CD8-positive, alpha-beta memory T cell (primary cell): ENCODE data around the gene DDI2. TPM values are rescaled to one million over a fixed set of nuclear protein-coding genes. Genes with fewer than 3 reads are reported as not detected.
A peak's percentile ranks its signal among the peaks of the same experiment; 100 is the strongest.
"Not testable (repeated sequence)": the region's sequence is repeated elsewhere in the genome, so short reads cannot be mapped to it uniquely, and the experiment has no call there.

Experiments
- CTCF ChIA-PET: fragments of 350-600 bp; sonication (Branson Sonifier 250); formaldehyde crosslinking; loops from one replicate; lab custom pipeline; 2021; ENCODE audit warnings: antibody characterized with exemption; lab: Charles Lee
- POLR2A ChIA-PET: fragments of 350-600 bp; sonication (Branson Sonifier 250); formaldehyde crosslinking; loops from one replicate; lab custom pipeline; 2021; ENCODE audit warnings: antibody characterized with exemption; lab: Charles Lee
- DNase-seq, 5 donors: peaks; one replicate each; pipeline versions ENCODE4 v3.0.0 to v3.0.0-alpha.2; 2020 to 2022; ENCODE audit warnings: mixed read lengths in 1 of 5
- H3K27ac ChIP-seq: one replicate; pipeline ENCODE4 v1.7.0; 2013; ENCODE audit warnings: low read depth, mild to moderate bottlenecking, low read length, moderate library complexity
- H3K27me3 ChIP-seq: 2 replicates; pipeline ENCODE4 v1.7.0; 2013; ENCODE audit warnings: low read length, mild to moderate bottlenecking; ENCODE audit not compliant: insufficient read depth, poor library complexity, severe bottlenecking
- H3K36me3 ChIP-seq: 2 replicates; pipeline ENCODE4 v1.7.0; 2013; ENCODE audit warnings: mild to moderate bottlenecking, low read length, moderate library complexity; ENCODE audit not compliant: insufficient read depth
- H3K4me1 ChIP-seq: 2 replicates; pipeline ENCODE4 v1.7.0; 2013; ENCODE audit warnings: mild to moderate bottlenecking, low read length, moderate library complexity; ENCODE audit not compliant: insufficient read depth
- H3K4me3 ChIP-seq: 2 replicates; pipeline ENCODE4 v1.7.0; 2013; ENCODE audit warnings: mild to moderate bottlenecking, low read length
- H3K9me3 ChIP-seq: 2 replicates; pipeline ENCODE4 v1.7.0; 2013; ENCODE audit warnings: mild to moderate bottlenecking, low read length
- H3K27ac Mint-ChIP-seq, 8 donors: one replicate each; pipeline ENCODE4 v1.8.0; 2020 to 2021; ENCODE audit warnings: mixed read lengths in 8 of 8, mild to moderate bottlenecking in 6 of 8, inconsistent platforms in 3 of 8, moderate library complexity in 3 of 8
- H3K27me3 Mint-ChIP-seq, 2 donors: one replicate each; pipeline ENCODE4 v1.8.0; 2020 to 2021; ENCODE audit warnings: mixed read lengths in 2 of 2, mild to moderate bottlenecking in 1 of 2, moderate library complexity in 1 of 2
- H3K36me3 Mint-ChIP-seq, 3 donors: one replicate each; pipeline ENCODE4 v1.8.0; 2020 to 2021; ENCODE audit warnings: mixed read lengths in 3 of 3, inconsistent platforms in 1 of 3, mild to moderate bottlenecking in 1 of 3
- H3K4me1 Mint-ChIP-seq, 3 donors: one replicate each; pipeline ENCODE4 v1.8.0; 2020 to 2021; ENCODE audit warnings: mixed read lengths in 3 of 3, inconsistent platforms in 1 of 3, mild to moderate bottlenecking in 1 of 3
- H3K4me3 Mint-ChIP-seq, 7 donors: one replicate each; pipeline ENCODE4 v1.8.0; 2020 to 2021; ENCODE audit warnings: mixed read lengths in 7 of 7, mild to moderate bottlenecking in 6 of 7, moderate library complexity in 4 of 7, inconsistent platforms in 2 of 7
- H3K9me3 Mint-ChIP-seq, 5 donors: one replicate each; pipeline ENCODE4 v1.8.0; 2020 to 2022; ENCODE audit warnings: mixed read lengths in 5 of 5, mild to moderate bottlenecking in 3 of 5, moderate library complexity in 2 of 5, inconsistent platforms in 1 of 5
- polyA plus RNA-seq: library from polyadenylated mRNA; unstranded; fragments of 300-500 nt; fragmentation: Illumina TruSeq; gene quantifications from one replicate; pipeline ENCODE4 v1.2.3, GENCODE V29; 2021
- total RNA-seq, 2 experiments: library from RNA; stranded (reverse); gene quantifications; one replicate each; pipeline ENCODE4 v1.2.3, GENCODE V29; 2021

DDI2 gene
- total and polyA plus RNA-seq, 3 experiments from 2014 or later, result 6.1 to 50.4 (median 47.8) TPM

- POLR2A ChIA-PET, result interaction anchor here (0.6 to 0.9 kb wide), 2 partner anchors 16 to 92 kb away, joined by 3 to 5 read pairs; no protein-coding TSS in a partner anchor
- CTCF ChIA-PET, result interaction anchor here (1.3 to 4.4 kb wide), 3 partner anchors 13 to 145 kb away, joined by 3 to 23 read pairs (median 9); partner anchors contain the start of gene TMEM82
- no peak overlapping the region for H3K4me3 Mint-ChIP-seq
Observed at GRCh38 chr1:15595809-15596617, 21.2 kb upstream of the DDI2 start.

DNA sequence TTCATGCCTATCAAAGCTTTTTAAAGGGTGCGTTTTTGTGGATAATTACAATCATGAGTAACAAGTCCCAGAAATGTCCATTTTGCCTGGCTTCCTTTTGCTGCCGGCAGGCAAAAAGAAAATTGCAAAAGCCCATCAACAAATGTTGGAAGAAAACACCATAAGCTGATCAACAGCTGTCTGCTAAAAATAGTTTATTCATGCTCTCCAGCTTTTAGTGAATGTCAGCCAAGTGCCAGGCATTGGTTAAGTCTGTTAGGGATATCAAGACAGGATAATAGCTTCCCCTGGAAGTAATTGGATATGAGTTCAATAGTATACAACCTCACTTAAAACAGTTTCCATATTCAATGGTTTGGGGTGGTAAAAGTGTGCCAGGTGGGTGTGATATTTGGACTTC lies 18.8 kb upstream of the DDI2 start:
- CTCF ChIA-PET, result interaction anchor here (1.4 kb wide), 1 partner anchor 143 kb away, joined by 4 read pairs; no protein-coding TSS in a partner anchor
- peaks cover 4% of the 10 kb centered on the region for H3K4me1 ChIP-seq
- no peaks in the 10 kb centered on the region for H3K9me3 Mint-ChIP-seq

More at GRCh38 chr1:15595809-15596617, 21.2 kb upstream of the DDI2 start:
- Mint-ChIP-seq H3K9me3 (no peaks in the 10 kb centered on the region), H3K36me3 (no peaks in the 10 kb centered on the region), H3K4me1 (peaks cover 0 to 3% (median 0%) of the 10 kb centered on the region in 3 donors), H3K27ac (no peak overlapping the region), H3K27me3 (peaks cover 0 to 8% of the 10 kb centered on the region in 2 donors)
- H3K27ac ChIP-seq, result no peak overlapping the region
- H3K4me1 ChIP-seq, result no peaks in the 10 kb centered on the region
- DNase-seq, result no peak
- no peak overlapping the region for H3K4me3 ChIP-seq
- peaks cover 5% of the 10 kb centered on the region for H3K27me3 ChIP-seq
- H3K9me3 ChIP-seq, result no peaks in the 10 kb centered on the region
- no peaks in the 10 kb centered on the region for H3K36me3 ChIP-seq

GRCh38 chr1:15603050-15603965 lies 13.9 kb upstream of the DDI2 start:
- Histone ChIP-seq H3K4me3 (peak overlapping the region; percentile 89), H3K9me3 (no peaks in the 10 kb centered on the region), H3K4me1 (peaks cover 12% of the 10 kb centered on the region), H3K27me3 (no peaks in the 10 kb centered on the region), H3K36me3 (no peaks in the 10 kb centered on the region), H3K27ac (peak overlapping the region; percentile 66)
- peaks cover 8 to 14% (median 11%) of the 10 kb centered on the region in 3 donors for H3K4me1 Mint-ChIP-seq
- DNase-seq, result peak; percentile 85 to 95 (median 89)
- ChIA-PET POLR2A (interaction anchor here (1.4 to 1.5 kb wide), 2 partner anchors 15 to 82 kb away, joined by 3 to 10 read pairs; no protein-coding TSS in a partner anchor), CTCF (interaction anchor here (1.1 to 2.4 kb wide), 6 partner anchors 9 to 137 kb away, joined by 3 to 7 read pairs (median 6); no protein-coding TSS in a partner anchor)
- H3K27ac Mint-ChIP-seq, result peak overlapping the region; percentile 58 to 94 (median 88)
- H3K4me3 Mint-ChIP-seq, result peak overlapping the region; percentile 75 to 88 (median 82)
- no peaks in the 10 kb centered on the region for H3K36me3 Mint-ChIP-seq
- peaks cover 6 to 11% of the 10 kb centered on the region in 2 donors for H3K27me3 Mint-ChIP-seq
- H3K9me3 Mint-ChIP-seq, result no peaks in the 10 kb centered on the region

More for the DNA sequence above, 18.8 kb upstream of the DDI2 start:
- no peaks in the 10 kb centered on the region for H3K36me3 Mint-ChIP-seq
- peaks cover under 1 to 8% of the 10 kb centered on the region in 2 donors for H3K27me3 Mint-ChIP-seq
- no peak overlapping the region for H3K4me3 ChIP-seq
- POLR2A ChIA-PET, result interaction anchor here (0.7 kb wide), 1 partner anchor 326 kb away, joined by 4 read pairs; no protein-coding TSS in a partner anchor
- no peaks in the 10 kb centered on the region for H3K36me3 ChIP-seq
- no peak overlapping the region for H3K27ac Mint-ChIP-seq
- DNase-seq, result no peak
- peaks cover 4 to 8% (median 5%) of the 10 kb centered on the region in 3 donors for H3K4me1 Mint-ChIP-seq
- H3K27ac ChIP-seq, result no peak overlapping the region
- peak overlapping the region in 1 of 7 donors; percentile 27 for H3K4me3 Mint-ChIP-seq
- no peaks in the 10 kb centered on the region for H3K9me3 ChIP-seq
- H3K27me3 ChIP-seq, result peaks cover 5% of the 10 kb centered on the region

DNA sequence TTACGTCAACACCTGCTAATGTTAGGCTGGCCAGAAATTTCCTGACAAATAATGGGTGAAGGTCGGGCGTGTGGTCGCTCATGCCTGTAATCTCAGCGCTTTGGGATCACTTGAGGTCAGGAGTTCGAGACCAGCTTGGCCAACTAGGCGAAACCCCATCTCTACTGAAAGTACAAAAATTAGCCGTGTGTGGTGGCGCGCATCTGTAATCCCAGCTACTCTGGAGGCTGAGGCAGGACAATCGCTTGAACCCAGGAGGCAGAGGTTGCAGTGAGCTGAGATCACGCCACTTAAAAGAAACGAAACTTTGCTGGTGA lies 13.3 kb upstream of the DDI2 start:
- H3K27me3 Mint-ChIP-seq, DNase-seq, H3K9me3 ChIP-seq, H3K27ac ChIP-seq, H3K36me3 ChIP-seq, H3K9me3 Mint-ChIP-seq, H3K27me3 ChIP-seq, H3K36me3 Mint-ChIP-seq: not testable (repeated sequence)
- H3K4me1 ChIP-seq, result peaks cover 12% of the 10 kb centered on the region
- ChIA-PET POLR2A (interaction anchor here (1.4 to 1.5 kb wide), 2 partner anchors 14 to 81 kb away, joined by 3 to 10 read pairs; no protein-coding TSS in a partner anchor), CTCF (interaction anchor here (1.1 to 2.4 kb wide), 5 partner anchors 10 to 137 kb away, joined by 3 to 7 read pairs (median 5); no protein-coding TSS in a partner anchor)
- Mint-ChIP-seq H3K4me1 (peaks cover 8 to 14% (median 11%) of the 10 kb centered on the region in 3 donors), H3K27ac (peak overlapping the region in 7 of 8 donors; percentile 54 to 92 (median 82)), H3K4me3 (peak overlapping the region; percentile 75 to 88 (median 82))
- peak overlapping the region; percentile 89 for H3K4me3 ChIP-seq

DNA sequence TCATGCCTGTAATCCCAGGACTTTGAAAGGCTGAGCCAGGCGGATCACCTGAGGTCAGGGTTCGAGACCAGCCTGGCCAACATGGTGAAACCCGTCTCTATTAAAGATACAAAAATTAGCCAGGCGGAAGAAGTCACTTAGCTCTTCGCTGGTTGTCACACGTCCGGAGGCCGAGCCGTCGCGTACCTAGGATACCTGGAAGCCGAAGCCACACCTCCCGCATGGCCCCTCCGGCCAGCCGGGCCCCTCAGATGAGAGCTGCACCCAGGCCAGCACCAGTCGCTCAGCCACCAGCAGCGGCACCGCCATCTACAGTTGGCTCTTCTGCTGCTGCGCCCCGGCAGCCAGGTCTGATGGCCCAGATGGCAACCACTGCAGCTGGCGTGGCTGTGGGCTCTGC lies 12.9 kb upstream of the DDI2 start:
- H3K4me1 Mint-ChIP-seq, result peaks cover 8 to 14% (median 11%) of the 10 kb centered on the region in 3 donors
- H3K36me3 ChIP-seq, H3K4me3 ChIP-seq, H3K27ac ChIP-seq, H3K9me3 Mint-ChIP-seq, H3K27me3 Mint-ChIP-seq, DNase-seq, H3K9me3 ChIP-seq, H3K36me3 Mint-ChIP-seq, H3K27me3 ChIP-seq: not testable (repeated sequence)
- POLR2A ChIA-PET, result interaction anchor here (1.4 kb wide), 1 partner anchor 80 kb away, joined by 3 read pairs; no protein-coding TSS in a partner anchor
- CTCF ChIA-PET, result interaction anchor here (1.1 to 1.4 kb wide), 2 partner anchors 13 to 18 kb away, joined by 3 to 5 read pairs; no protein-coding TSS in a partner anchor
- H3K4me1 ChIP-seq, result peaks cover 12% of the 10 kb centered on the region
- H3K27ac Mint-ChIP-seq, result peak overlapping the region in 2 of 8 donors; percentile 71 to 88
- peak overlapping the region in 5 of 7 donors; percentile 75 to 88 (median 80) for H3K4me3 Mint-ChIP-seq

DNA sequence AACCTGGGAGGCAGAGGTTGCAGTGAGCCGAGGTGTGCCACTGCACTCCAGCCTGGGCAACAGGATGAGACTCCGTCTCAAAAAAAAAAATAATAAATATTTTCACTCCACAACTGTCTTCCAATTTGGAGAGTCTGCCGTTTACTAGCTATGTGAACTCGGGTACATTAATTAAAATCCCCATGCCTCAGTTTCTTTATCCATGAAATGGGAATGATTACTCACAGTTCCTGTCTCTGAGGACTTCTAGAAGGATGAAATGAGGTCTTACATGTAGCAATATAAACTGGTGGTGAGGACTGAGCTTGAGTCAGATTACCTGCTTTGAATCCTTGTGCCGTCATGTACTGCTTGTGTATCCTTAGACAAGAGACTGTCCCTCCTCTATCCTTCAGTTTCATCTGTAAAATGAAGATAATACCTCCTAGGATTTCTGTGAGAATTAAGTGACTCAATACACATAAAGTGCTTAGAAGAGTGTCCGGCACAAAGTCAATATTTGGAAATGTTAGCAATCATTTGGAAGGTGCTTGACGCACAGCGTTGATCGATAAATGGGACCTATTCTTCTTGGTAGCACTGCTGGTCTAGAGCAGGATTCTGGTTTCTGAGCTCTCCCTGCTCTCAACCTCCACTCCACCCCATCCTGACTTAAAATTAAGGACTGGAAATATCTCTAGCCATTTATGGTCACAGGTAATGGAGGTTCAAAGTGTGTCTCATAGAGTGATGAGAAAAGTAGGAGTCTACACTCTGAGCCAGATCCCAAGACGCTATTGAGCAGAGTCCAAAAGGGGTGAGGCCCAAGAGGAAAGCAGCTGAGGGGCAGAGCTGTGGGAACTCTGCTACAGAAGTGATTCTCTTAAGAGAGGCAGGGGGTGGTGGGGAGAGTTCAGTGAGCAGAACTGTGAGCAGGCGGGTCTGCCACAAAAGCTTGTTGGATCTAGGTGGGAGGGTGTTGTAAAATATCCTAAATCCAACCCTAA lies 11.6 kb upstream of the DDI2 start:
- CTCF ChIA-PET, result no interaction called here
- no peaks in the 10 kb centered on the region for H3K9me3 Mint-ChIP-seq

More for the DNA sequence above, 11.6 kb upstream of the DDI2 start:
- no peaks in the 10 kb centered on the region for H3K36me3 ChIP-seq
- H3K27ac Mint-ChIP-seq, result peak overlapping the region in 1 of 8 donors; percentile 63
- H3K4me3 Mint-ChIP-seq, result peak overlapping the region in 2 of 7 donors; percentile 8 to 30
- POLR2A ChIA-PET, result no interaction called here
- peaks cover 8 to 14% (median 11%) of the 10 kb centered on the region in 3 donors for H3K4me1 Mint-ChIP-seq
- H3K27me3 ChIP-seq, result no peaks in the 10 kb centered on the region
- H3K4me3 ChIP-seq, result no peak overlapping the region
- peaks cover 6% of the 10 kb centered on the region in 2 donors for H3K27me3 Mint-ChIP-seq
- no peaks in the 10 kb centered on the region for H3K9me3 ChIP-seq
- H3K27ac ChIP-seq, result no peak overlapping the region
- DNase-seq, result no peak
- H3K4me1 ChIP-seq, result peaks cover 12% of the 10 kb centered on the region
- no peaks in the 10 kb centered on the region for H3K36me3 Mint-ChIP-seq
